ENCODE measurements around the gene NOS1AP. TPM values are rescaled to one million over a fixed set of nuclear protein-coding genes. Genes with fewer than 3 reads are reported as not detected.

NOS1AP gene
- polyA plus RNA-seq, 3 donors = 0.12 TPM; not detected in 2

- DNase-seq = no peak
- Mint-ChIP-seq H3K4me1 (no peaks in the 10 kb centered on the region), H3K27ac (no peak overlapping the region), H3K9me3 (peaks cover 0 to 6% (median 2%) of the 10 kb centered on the region in 7 donors), H3K27me3 (ENCODE audit: low read depth in 3 of 3) (peaks cover 5 to 9% (median 6%) of the 10 kb centered on the region in 3 donors), H3K36me3 (no peaks in the 10 kb centered on the region), H3K4me3 (no peak overlapping the region)
- no peaks in the 10 kb centered on the region for H3K27me3 ChIP-seq (ENCODE audit: control insufficient read depth in 2 of 2, insufficient read depth in 2 of 2, low read length in 2 of 2)
- no peaks in the 10 kb centered on the region for H4K20me1 ChIP-seq (ENCODE audit: insufficient read depth, low read length)
- no peaks in the 10 kb centered on the region for H3K79me2 ChIP-seq (ENCODE audit: insufficient read depth, low read length)
- H3K9me3 ChIP-seq (replicated peaks in 1 of 2; ENCODE audit: control insufficient read depth in 1 of 2, insufficient read depth in 1 of 2, low read length in 2 of 2) = no peaks in the 10 kb centered on the region
- TF ChIP-seq CTCF (IDR thresholded peaks at IDR 0.05) = no peak
- no peak overlapping the region for H3K9ac ChIP-seq (ENCODE audit: insufficient read depth, low read length, poor library complexity, severe bottlenecking)
- no peak overlapping the region for H2AFZ ChIP-seq (ENCODE audit: insufficient read depth, low read depth, low read length, poor library complexity, severe bottlenecking)
- intact Hi-C loops (cut with micrococcal nuclease) = no loop called here
- H3K4me3 ChIP-seq (replicated peaks in 1 of 3; ENCODE audit: low read depth in 2 of 3, low read length in 3 of 3) = no peak overlapping the region
- no peak overlapping the region for H3K4me2 ChIP-seq (replicated peaks; ENCODE audit: extremely low read depth, low read length, poor library complexity, severe bottlenecking)
- 76% methylated on average over 3 of the region's 6 CpGs for WGBS (ENCODE audit: insufficient coverage)
- H3K36me3 ChIP-seq (replicated peaks in 1 of 2; ENCODE audit: control insufficient read depth in 1 of 2, insufficient read depth in 2 of 2, low read length in 2 of 2) = no peaks in the 10 kb centered on the region
- H3K4me1 ChIP-seq (ENCODE audit: control insufficient read depth in 1 of 2, insufficient read depth in 2 of 2, low read length in 2 of 2) = no peaks in the 10 kb centered on the region
- H3K27ac ChIP-seq (ENCODE audit: low read depth in 1 of 2, low read length in 2 of 2) = no peak overlapping the region
These were observed 59.3 kb downstream of the NOS1AP start for GRCh38 chr1:162128693-162129356.

- no peaks in the 10 kb centered on the region for H3K36me3 Mint-ChIP-seq
- Histone ChIP-seq H3K36me3 (replicated peaks in 1 of 2; ENCODE audit: control insufficient read depth in 1 of 2, insufficient read depth in 2 of 2, low read length in 2 of 2) (no peaks in the 10 kb centered on the region), H3K4me1 (ENCODE audit: control insufficient read depth in 1 of 2, insufficient read depth in 2 of 2, low read length in 2 of 2) (no peaks in the 10 kb centered on the region), H3K9ac (ENCODE audit: insufficient read depth, low read length, poor library complexity, severe bottlenecking) (no peak overlapping the region), H3K27me3 (ENCODE audit: control insufficient read depth in 2 of 2, insufficient read depth in 2 of 2, low read length in 2 of 2) (no peaks in the 10 kb centered on the region), H3K9me3 (replicated peaks in 1 of 2; ENCODE audit: control insufficient read depth in 1 of 2, insufficient read depth in 1 of 2, low read length in 2 of 2) (no peaks in the 10 kb centered on the region), H3K27ac (ENCODE audit: low read depth in 1 of 2, low read length in 2 of 2) (no peak overlapping the region), H4K20me1 (ENCODE audit: insufficient read depth, low read length) (no peaks in the 10 kb centered on the region), H3K79me2 (ENCODE audit: insufficient read depth, low read length) (no peaks in the 10 kb centered on the region), H3K4me3 (replicated peaks in 1 of 3; ENCODE audit: low read depth in 2 of 3, low read length in 3 of 3) (no peak overlapping the region), H2AFZ (ENCODE audit: insufficient read depth, low read depth, low read length, poor library complexity, severe bottlenecking) (no peak overlapping the region), H3K4me2 (replicated peaks; ENCODE audit: extremely low read depth, low read length, poor library complexity, severe bottlenecking) (no peak overlapping the region)
- no peaks in the 10 kb centered on the region for H3K4me1 Mint-ChIP-seq
- H3K27ac Mint-ChIP-seq = no peak overlapping the region
- no peak for DNase-seq
- TF ChIP-seq CTCF (IDR thresholded peaks at IDR 0.05) = no peak
- intact Hi-C loops (cut with micrococcal nuclease) = no loop called here
- H3K27me3 Mint-ChIP-seq (ENCODE audit: low read depth in 3 of 3) = peaks cover 2 to 6% (median 4%) of the 10 kb centered on the region in 3 donors
- no peak overlapping the region for H3K4me3 Mint-ChIP-seq
- peaks cover 0 to 3% (median 2%) of the 10 kb centered on the region in 7 donors for H3K9me3 Mint-ChIP-seq
- WGBS (ENCODE audit: insufficient coverage) = 100% methylated on average over 1 of the region's 2 CpGs
These were observed 60.8 kb downstream of the NOS1AP start for GRCh38 chr1:162130308-162130707.
